ENCODE data around the gene WNT3A.

- no peak for TF ChIP-seq CTCF (conservative IDR thresholded peaks at IDR 0.05; ENCODE audit: low read depth, low read length)
- TF ChIP-seq EZH2 (IDR thresholded peaks at IDR 0.05; ENCODE audit: borderline replicate concordance, low read depth, low read length, poor library complexity, severe bottlenecking) = no peak
Measured at GRCh38 chr1:228016181-228016510, 9.3 kb downstream of the WNT3A start.
